ENCODE data around the gene LAMTOR2. TPM values are rescaled to one million over a fixed set of nuclear protein-coding genes. Genes with fewer than 3 reads are reported as not detected.

Gene LAMTOR2
- total RNA-seq, 4 donors from 2014 or later, result 51.7 to 80.1 (median 66.9) TPM

DNA sequence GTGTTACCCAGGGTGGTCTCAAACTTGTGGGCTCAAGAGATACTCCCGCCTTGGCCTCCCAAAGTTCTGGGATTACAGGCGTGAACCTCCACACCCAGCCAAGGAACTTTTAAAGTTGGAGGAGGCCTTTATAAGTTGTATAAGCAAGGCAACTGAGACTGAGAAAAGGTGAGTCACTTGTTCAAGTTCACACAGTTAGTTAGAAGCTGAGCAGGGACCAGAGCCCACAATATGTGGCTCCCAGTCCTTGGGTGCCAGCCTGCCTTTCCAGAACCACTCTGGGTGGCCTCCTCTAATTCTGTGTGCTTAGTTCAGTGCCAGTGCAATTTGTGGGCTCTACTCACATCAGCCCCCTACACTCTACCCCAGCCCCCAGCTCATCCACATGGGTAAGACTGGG is 10.0 kb downstream of the LAMTOR2 start:
- TF ChIP-seq, protein P1, sequence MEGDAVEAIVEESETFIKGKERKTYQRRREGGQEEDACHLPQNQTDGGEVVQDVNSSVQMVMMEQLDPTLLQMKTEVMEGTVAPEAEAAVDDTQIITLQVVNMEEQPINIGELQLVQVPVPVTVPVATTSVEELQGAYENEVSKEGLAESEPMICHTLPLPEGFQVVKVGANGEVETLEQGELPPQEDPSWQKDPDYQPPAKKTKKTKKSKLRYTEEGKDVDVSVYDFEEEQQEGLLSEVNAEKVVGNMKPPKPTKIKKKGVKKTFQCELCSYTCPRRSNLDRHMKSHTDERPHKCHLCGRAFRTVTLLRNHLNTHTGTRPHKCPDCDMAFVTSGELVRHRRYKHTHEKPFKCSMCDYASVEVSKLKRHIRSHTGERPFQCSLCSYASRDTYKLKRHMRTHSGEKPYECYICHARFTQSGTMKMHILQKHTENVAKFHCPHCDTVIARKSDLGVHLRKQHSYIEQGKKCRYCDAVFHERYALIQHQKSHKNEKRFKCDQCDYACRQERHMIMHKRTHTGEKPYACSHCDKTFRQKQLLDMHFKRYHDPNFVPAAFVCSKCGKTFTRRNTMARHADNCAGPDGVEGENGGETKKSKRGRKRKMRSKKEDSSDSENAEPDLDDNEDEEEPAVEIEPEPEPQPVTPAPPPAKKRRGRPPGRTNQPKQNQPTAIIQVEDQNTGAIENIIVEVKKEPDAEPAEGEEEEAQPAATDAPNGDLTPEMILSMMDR (IDR thresholded peaks at IDR 0.05; ENCODE audit: low read depth), result no peak

DNA sequence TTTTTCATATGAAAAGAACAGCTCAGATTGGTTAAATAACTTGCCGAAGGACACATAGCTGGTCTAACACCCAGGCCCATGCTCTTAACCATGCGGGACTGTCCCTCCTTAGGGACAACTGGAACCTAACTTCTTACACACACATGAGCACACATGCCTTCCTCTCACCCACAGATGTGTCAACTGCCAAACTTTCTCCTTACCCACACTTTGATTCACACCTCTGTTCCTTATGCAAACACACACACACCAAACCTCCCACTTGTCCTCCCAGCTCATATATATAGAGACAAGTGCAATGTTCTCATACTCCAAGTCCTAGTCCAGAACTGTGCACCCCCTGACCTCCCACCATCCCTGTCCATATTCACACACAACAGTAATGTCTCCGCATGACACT is 10.6 kb downstream of the LAMTOR2 start:
- TF ChIP-seq, protein P1 (IDR thresholded peaks at IDR 0.05; ENCODE audit: low read depth), result no peak

DNA sequence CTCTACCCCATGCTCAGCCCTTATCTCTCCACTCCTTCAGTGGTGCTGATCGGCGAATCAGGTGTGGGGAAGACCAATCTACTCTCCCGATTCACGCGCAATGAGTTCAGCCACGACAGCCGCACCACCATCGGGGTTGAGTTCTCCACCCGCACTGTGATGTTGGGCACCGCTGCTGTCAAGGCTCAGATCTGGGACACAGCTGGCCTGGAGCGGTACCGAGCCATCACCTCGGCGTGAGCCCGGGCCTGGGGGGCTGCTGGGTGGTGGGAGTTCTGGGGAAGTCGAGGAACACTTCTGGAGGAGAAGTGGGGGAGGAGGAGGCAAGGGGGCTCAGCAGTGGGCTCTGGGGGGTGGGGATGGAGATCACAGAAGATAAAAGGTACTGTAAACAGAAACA is 11.3 kb downstream of the LAMTOR2 start:
- TF ChIP-seq, protein P1 (IDR thresholded peaks at IDR 0.05; ENCODE audit: low read depth), result no peak

DNA sequence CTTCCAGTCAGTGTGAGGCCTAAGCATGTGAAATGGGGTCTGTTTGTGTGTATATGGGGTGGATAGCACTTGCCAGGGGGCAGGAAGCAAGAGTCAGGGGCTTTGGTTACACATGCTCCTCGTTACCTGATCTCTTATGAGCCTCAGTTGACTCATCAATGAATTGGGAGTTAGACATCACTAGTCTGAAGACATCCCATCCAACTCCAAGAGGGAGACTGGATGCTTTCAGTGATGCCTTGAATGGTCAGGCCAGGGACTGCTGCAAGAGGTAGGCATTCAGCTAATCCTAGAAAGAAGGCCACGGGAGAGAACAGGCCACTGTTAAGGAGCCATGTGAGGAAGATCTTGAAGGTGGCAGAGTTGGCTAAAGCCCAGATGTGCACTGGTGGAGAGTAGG is 12.7 kb downstream of the LAMTOR2 start:
- TF ChIP-seq, protein P1 (IDR thresholded peaks at IDR 0.05; ENCODE audit: low read depth), result no peak

DNA sequence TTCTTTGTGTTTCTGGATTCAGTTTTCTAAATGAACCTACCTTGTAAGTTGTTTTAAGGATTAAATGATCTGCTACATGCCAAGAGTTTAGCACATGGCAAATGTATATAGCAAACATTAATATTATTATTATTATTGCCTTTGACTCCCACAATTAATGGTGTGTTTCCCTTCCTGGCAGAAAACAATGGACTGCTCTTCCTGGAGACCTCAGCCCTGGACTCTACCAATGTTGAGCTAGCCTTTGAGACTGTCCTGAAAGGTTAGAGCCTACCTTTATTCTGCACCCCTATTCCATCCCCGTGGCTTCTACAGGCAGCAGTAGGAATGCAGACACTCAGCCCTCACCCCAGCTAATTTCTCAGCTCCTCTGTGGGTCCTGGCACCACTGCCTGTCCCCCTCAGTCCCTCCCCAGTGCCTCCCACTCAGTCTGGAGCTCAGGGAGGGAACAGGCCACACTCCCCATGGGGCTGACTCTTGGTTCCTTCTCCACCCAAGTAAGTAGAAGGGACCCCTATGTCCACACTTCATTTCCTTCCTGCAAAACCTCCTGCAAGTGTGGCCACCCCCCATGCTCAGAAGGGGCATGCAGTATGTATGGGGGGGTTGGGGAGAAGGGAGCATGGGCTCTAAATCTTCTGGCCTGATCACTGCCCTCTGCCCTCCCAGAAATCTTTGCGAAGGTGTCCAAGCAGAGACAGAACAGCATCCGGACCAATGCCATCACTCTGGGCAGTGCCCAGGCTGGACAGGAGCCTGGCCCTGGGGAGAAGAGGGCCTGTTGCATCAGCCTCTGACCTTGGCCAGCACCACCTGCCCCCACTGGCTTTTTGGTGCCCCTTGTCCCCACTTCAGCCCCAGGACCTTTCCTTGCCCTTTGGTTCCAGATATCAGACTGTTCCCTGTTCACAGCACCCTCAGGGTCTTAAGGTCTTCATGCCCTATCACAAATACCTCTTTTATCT is 15.2 kb downstream of the LAMTOR2 start:
- TF ChIP-seq, protein P1 (IDR thresholded peaks at IDR 0.05; ENCODE audit: low read depth), result no peak

DNA sequence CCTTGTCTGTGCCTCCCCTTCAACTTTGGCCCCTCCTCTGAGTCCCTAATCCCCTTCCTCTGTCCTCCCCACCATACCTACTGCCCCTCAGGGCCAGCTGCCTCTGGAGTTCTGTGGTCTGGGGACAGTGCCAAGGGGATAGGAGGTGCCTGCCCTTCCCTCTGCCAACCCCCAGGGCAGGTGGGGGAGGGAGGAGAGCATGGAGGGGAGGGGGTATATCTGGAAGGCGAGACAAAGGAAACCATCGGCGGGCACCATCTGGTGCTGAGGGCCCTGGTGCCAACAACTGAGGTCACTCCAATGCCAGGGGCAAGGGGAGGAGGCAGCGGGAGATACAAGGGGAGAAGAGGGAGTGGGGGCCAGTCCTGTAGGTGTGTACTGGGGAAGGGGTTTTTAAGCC is 16.0 kb downstream of the LAMTOR2 start:
- TF ChIP-seq, protein P1 (IDR thresholded peaks at IDR 0.05; ENCODE audit: low read depth), result no peak

DNA sequence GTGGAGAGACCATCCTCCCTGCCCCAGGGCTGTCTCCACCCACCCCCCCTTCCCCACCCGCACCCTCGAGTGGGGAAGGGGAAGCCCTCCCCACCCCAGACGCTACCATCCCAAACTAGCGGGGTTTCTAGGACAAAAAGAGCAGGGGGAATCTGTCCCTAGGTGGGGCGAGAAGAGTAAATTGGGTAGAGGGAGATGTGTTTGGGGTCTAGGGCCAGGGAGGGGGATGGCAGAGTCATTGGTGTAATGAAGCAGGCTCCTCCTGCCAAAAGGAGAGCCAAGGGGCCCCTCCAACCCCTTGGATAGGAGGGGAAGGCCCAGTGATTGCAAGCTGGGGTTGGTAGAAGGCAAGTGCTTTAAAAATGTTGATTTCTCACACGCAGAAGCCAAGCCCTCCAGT is 17.7 kb downstream of the LAMTOR2 start:
- TF ChIP-seq, protein P1 (IDR thresholded peaks at IDR 0.05; ENCODE audit: low read depth), result no peak
